Measurements from ENCODE around the gene ACTL7A.

ACTL7A gene

GRCh38 chr9:108867116-108867515 lies 5.0 kb downstream of the ACTL7A start:
- no peaks in the 10 kb centered on the region for H3K4me1 ChIP-seq (ENCODE audit: low read depth, poor library complexity, severe bottlenecking)
- H3K4me2 ChIP-seq: no peak overlapping the region
- no peaks in the 10 kb centered on the region for H3K36me3 ChIP-seq (ENCODE audit: insufficient read depth)
- no peak overlapping the region for H3K4me3 ChIP-seq (IDR thresholded peaks at IDR 0.05; ENCODE audit: insufficient read depth, low read depth, low read length)
- no peaks in the 10 kb centered on the region for H3K27me3 ChIP-seq (ENCODE audit: insufficient read depth, low read depth)
- H3K9ac ChIP-seq: no peak overlapping the region
- H3K27ac ChIP-seq: no peak overlapping the region
- H2AFZ ChIP-seq (ENCODE audit: low read depth): no peak overlapping the region
- H3K79me2 ChIP-seq (ENCODE audit: insufficient read depth, low read depth): no peaks in the 10 kb centered on the region
- no peaks in the 10 kb centered on the region for H4K20me1 ChIP-seq (ENCODE audit: insufficient read depth)
- TF ChIP-seq CTCF (conservative IDR thresholded peaks at IDR 0.05; ENCODE audit: low read depth, low read length): no peak

GRCh38 chr9:108867829-108868228 lies 5.8 kb downstream of the ACTL7A start:
- Histone ChIP-seq H3K27ac (no peak overlapping the region), H3K36me3 (ENCODE audit: insufficient read depth) (no peaks in the 10 kb centered on the region)

GRCh38 chr9:108869092-108869725 lies 7.1 kb downstream of the ACTL7A start:
- H3K27me3 ChIP-seq (ENCODE audit: insufficient read depth, low read depth): no peaks in the 10 kb centered on the region
- H3K4me1 ChIP-seq (ENCODE audit: low read depth, poor library complexity, severe bottlenecking): no peaks in the 10 kb centered on the region
- H2AFZ ChIP-seq (ENCODE audit: low read depth): no peak overlapping the region
- no peak for TF ChIP-seq CTCF (conservative IDR thresholded peaks at IDR 0.05; ENCODE audit: low read depth, low read length)
- H3K9ac ChIP-seq: no peak overlapping the region
- H3K4me2 ChIP-seq: no peak overlapping the region
- no peak overlapping the region for H3K27ac ChIP-seq
- no peaks in the 10 kb centered on the region; the same call in 1 of the 2 replicates for H3K36me3 ChIP-seq (ENCODE audit: insufficient read depth)
- H3K4me3 ChIP-seq (IDR thresholded peaks at IDR 0.05; ENCODE audit: insufficient read depth, low read depth, low read length): no peak overlapping the region
- H4K20me1 ChIP-seq (ENCODE audit: insufficient read depth): no peaks in the 10 kb centered on the region
- H3K79me2 ChIP-seq (ENCODE audit: insufficient read depth, low read depth): no peaks in the 10 kb centered on the region

More at GRCh38 chr9:108867829-108868228, 5.8 kb downstream of the ACTL7A start:
- Histone ChIP-seq H3K4me1 (ENCODE audit: low read depth, poor library complexity, severe bottlenecking) (no peaks in the 10 kb centered on the region), H3K4me3 (IDR thresholded peaks at IDR 0.05; ENCODE audit: insufficient read depth, low read depth, low read length) (no peak overlapping the region), H3K27me3 (ENCODE audit: insufficient read depth, low read depth) (no peaks in the 10 kb centered on the region), H2AFZ (ENCODE audit: low read depth) (no peak overlapping the region), H3K4me2 (no peak overlapping the region), H4K20me1 (ENCODE audit: insufficient read depth) (no peaks in the 10 kb centered on the region), H3K9ac (no peak overlapping the region), H3K79me2 (ENCODE audit: insufficient read depth, low read depth) (no peaks in the 10 kb centered on the region)
- no peak for TF ChIP-seq CTCF (conservative IDR thresholded peaks at IDR 0.05; ENCODE audit: low read depth, low read length)

- no peak overlapping the region for H3K4me2 ChIP-seq
- H3K9ac ChIP-seq: no peak overlapping the region
- TF ChIP-seq CTCF (conservative IDR thresholded peaks at IDR 0.05; ENCODE audit: low read depth, low read length): no peak
- H3K4me1 ChIP-seq (ENCODE audit: low read depth, poor library complexity, severe bottlenecking): no peaks in the 10 kb centered on the region
- peaks cover 2% of the 10 kb centered on the region; the same call in 1 of the 2 replicates for H3K36me3 ChIP-seq (ENCODE audit: insufficient read depth)
- H3K27ac ChIP-seq: no peak overlapping the region
- no peak overlapping the region for H2AFZ ChIP-seq (ENCODE audit: low read depth)
- H4K20me1 ChIP-seq (ENCODE audit: insufficient read depth): no peaks in the 10 kb centered on the region
- no peaks in the 10 kb centered on the region for H3K79me2 ChIP-seq (ENCODE audit: insufficient read depth, low read depth)
- H3K27me3 ChIP-seq (ENCODE audit: insufficient read depth, low read depth): no peaks in the 10 kb centered on the region
- no peak overlapping the region for H3K4me3 ChIP-seq (IDR thresholded peaks at IDR 0.05; ENCODE audit: insufficient read depth, low read depth, low read length)
These were observed 12.2 kb downstream of the ACTL7A start for GRCh38 chr9:108874058-108874788.

Data from KMS-11 (cell line).